Measurements from ENCODE around the gene NDUFAF2.

DNA sequence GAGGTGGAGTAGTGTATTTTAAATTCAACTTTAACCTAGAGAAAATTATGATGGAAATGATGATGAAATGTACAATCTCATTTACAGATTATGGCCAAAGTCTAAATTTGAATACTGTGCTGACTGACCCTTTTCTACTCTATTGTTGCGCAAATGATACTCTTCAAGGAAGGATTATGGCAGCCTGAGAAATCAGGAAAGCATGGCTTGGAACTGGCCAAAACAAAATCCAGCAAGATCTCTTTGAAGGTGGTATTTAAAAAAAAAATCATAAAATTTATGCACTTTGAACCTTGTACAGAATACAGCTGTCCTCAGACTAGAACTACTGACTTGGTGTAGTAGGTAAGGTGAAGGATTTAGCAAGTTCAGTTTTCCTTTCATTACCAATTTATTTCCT lies 105.3 kb downstream of the NDUFAF2 start:
- TF ChIP-seq, protein P1, sequence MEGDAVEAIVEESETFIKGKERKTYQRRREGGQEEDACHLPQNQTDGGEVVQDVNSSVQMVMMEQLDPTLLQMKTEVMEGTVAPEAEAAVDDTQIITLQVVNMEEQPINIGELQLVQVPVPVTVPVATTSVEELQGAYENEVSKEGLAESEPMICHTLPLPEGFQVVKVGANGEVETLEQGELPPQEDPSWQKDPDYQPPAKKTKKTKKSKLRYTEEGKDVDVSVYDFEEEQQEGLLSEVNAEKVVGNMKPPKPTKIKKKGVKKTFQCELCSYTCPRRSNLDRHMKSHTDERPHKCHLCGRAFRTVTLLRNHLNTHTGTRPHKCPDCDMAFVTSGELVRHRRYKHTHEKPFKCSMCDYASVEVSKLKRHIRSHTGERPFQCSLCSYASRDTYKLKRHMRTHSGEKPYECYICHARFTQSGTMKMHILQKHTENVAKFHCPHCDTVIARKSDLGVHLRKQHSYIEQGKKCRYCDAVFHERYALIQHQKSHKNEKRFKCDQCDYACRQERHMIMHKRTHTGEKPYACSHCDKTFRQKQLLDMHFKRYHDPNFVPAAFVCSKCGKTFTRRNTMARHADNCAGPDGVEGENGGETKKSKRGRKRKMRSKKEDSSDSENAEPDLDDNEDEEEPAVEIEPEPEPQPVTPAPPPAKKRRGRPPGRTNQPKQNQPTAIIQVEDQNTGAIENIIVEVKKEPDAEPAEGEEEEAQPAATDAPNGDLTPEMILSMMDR (IDR thresholded peaks at IDR 0.05): no peak
- no peak for TF ChIP-seq POLR2A (IDR thresholded peaks at IDR 0.05)

Data from esophagus squamous epithelium (tissue), 4 donors.